HUES64 (cell line): ENCODE results near the gene KANSL2.
"Not testable (repeated sequence)": the region's sequence is repeated elsewhere in the genome, so short reads cannot be mapped to it uniquely, and the experiment has no call there.

Experiments
- H3K27ac ChIP-seq: 2 replicates; pipeline ENCODE4 v1.7.0; 2013; ENCODE audit warnings: low read depth, low read length, inconsistent platforms
- H3K27me3 ChIP-seq: 2 replicates; pipeline ENCODE4 v1.6.1; 2013; ENCODE audit warnings: mild to moderate bottlenecking, low read length; ENCODE audit not compliant: insufficient read depth
- H3K36me3 ChIP-seq: 2 replicates; pipeline ENCODE4 v1.6.1; 2013; ENCODE audit warnings: mild to moderate bottlenecking, low read length; ENCODE audit not compliant: insufficient read depth
- H3K4me1 ChIP-seq: 2 replicates; pipeline ENCODE4 v1.6.1; 2013; ENCODE audit warnings: mild to moderate bottlenecking, low read length, moderate library complexity; ENCODE audit not compliant: insufficient read depth
- H3K4me3 ChIP-seq: 2 replicates; pipeline ENCODE4 v1.5.1; 2013; ENCODE audit warnings: mild to moderate bottlenecking, low read length, moderate library complexity
- H3K9ac ChIP-seq: 2 replicates; pipeline ENCODE4 v1.6.1; 2013; ENCODE audit warnings: mild to moderate bottlenecking, low read depth, low read length
- H3K9me3 ChIP-seq: 2 replicates; pipeline ENCODE4 v1.6.1; 2013; ENCODE audit warnings: low read depth, low read length; ENCODE audit not compliant: insufficient read depth
- WGBS: fragments of 150-250, 120-280 bp; methylation state at CpG from one replicate; pipeline ENCODE4 v1.1.7; 2013; ENCODE audit warnings: missing lambda C conversion rate; 5-methylcytosine and 5-hydroxymethylcytosine counted together

Gene KANSL2

DNA sequence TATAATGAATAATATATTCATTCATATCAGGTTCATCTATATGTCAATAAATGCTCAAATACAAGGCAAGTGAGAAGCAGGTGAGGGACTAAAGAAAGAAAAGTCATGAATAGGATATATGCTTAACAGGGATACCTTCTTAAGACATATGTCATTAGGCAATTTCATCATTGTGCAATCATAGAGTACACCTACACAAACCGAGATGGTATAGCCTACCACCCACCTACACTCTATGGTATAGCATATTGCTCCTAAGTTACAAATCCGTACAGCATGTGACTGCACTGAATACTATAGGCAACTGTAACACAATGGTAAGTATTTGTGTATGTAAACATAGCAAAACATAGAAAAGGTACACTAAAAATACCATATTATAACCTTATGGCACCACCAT lies 39.0 kb downstream of the KANSL2 start:
- 97% methylated on average over 2 of the region's 2 CpGs for WGBS
- no peak overlapping the region for H3K27ac ChIP-seq
- peaks cover 25% of the 10 kb centered on the region for H3K9me3 ChIP-seq
- no peaks in the 10 kb centered on the region for H3K27me3 ChIP-seq
- no peak overlapping the region for H3K9ac ChIP-seq
- peaks cover 36% of the 10 kb centered on the region for H3K36me3 ChIP-seq
- H3K4me1 ChIP-seq: no peaks in the 10 kb centered on the region
- no peak overlapping the region for H3K4me3 ChIP-seq

- H3K27ac ChIP-seq, H3K4me1 ChIP-seq, H3K27me3 ChIP-seq, H3K9ac ChIP-seq, H3K4me3 ChIP-seq: not testable (repeated sequence)
- H3K36me3 ChIP-seq: peaks cover 30% of the 10 kb centered on the region
- peaks cover 25% of the 10 kb centered on the region for H3K9me3 ChIP-seq
- WGBS: 95% methylated on average over 54 of the region's 54 CpGs
These were observed 40.1 kb downstream of the KANSL2 start for GRCh38 chr12:48641752-48642555.

GRCh38 chr12:48640854-48641253 lies 41.2 kb downstream of the KANSL2 start:
- no peak overlapping the region for H3K27ac ChIP-seq
- H3K4me3 ChIP-seq: no peak overlapping the region
- peaks cover 25% of the 10 kb centered on the region for H3K9me3 ChIP-seq
- H3K4me1 ChIP-seq: no peaks in the 10 kb centered on the region
- H3K27me3 ChIP-seq: no peaks in the 10 kb centered on the region
- peaks cover 22% of the 10 kb centered on the region for H3K36me3 ChIP-seq
- H3K9ac ChIP-seq: no peak overlapping the region
- WGBS: 87% methylated on average over 3 of the region's 3 CpGs

GRCh38 chr12:48640428-48640827 lies 41.6 kb downstream of the KANSL2 start:
- H3K27me3 ChIP-seq: no peaks in the 10 kb centered on the region
- H3K4me1 ChIP-seq: no peaks in the 10 kb centered on the region
- H3K36me3 ChIP-seq: peaks cover 22% of the 10 kb centered on the region
- H3K4me3 ChIP-seq: no peak overlapping the region
- H3K9ac ChIP-seq: no peak overlapping the region
- H3K27ac ChIP-seq: no peak overlapping the region
- peaks cover 25% of the 10 kb centered on the region for H3K9me3 ChIP-seq

DNA sequence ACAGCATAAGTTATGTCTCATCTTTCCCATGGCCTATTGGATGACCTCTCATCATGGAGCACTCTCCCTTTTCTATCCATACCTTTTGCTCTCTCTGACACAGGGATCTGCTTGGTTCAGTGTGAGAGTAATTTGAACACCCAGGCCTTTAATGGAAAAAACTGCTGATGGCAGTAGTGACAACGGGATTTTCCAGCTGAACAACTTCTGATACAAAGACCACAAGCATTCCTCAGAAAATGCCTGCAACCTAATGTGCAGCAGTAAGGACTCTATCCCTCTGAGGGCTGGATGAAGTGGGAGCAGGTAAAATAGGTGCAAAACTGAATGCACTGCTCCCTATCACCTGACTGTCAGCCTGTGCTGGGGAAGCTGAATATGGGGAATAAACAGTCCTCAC lies 51.0 kb downstream of the KANSL2 start:
- no peaks in the 10 kb centered on the region for H3K9me3 ChIP-seq
- H3K4me3 ChIP-seq: no peak overlapping the region
- H3K36me3 ChIP-seq: no peaks in the 10 kb centered on the region
- 88% methylated on average over 1 of the region's 1 CpG for WGBS
- no peaks in the 10 kb centered on the region for H3K4me1 ChIP-seq
- H3K9ac ChIP-seq: no peak overlapping the region
- H3K27ac ChIP-seq: no peak overlapping the region
- H3K27me3 ChIP-seq: 0 out of 2 replicates have a peak, but pooled peaks cover 4% of the 10 kb centered on the region

- Histone ChIP-seq H3K27me3 (0 out of 2 replicates have a peak, but pooled peaks cover 4% of the 10 kb centered on the region), H3K4me3 (no peak overlapping the region), H3K4me1 (no peaks in the 10 kb centered on the region), H3K27ac (no peak overlapping the region), H3K36me3 (no peaks in the 10 kb centered on the region), H3K9ac (no peak overlapping the region), H3K9me3 (no peaks in the 10 kb centered on the region)
These were observed 51.7 kb downstream of the KANSL2 start for GRCh38 chr12:48630346-48630745.

DNA sequence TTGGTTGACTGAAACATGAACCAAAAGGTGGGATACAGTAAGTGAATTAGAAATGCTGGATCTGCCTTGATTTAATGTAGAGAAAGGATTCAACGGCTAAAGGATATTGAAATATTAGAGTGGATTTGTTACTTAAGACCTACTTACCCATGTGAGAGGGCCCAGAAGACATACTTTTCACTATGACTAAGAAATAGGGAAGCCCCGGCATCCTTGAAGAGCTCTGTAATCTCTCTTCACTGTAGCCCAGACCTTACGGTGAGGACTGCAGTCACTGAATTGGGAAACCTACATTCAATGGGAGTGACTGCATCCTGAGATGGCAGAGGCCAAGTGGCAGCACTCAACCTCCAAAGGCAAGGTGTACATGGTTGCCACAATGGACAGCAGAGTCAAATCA lies 52.5 kb downstream of the KANSL2 start:
- Histone ChIP-seq H3K27me3 (0 out of 2 replicates have a peak, but pooled peaks cover 4% of the 10 kb centered on the region), H3K9ac (no peak overlapping the region), H3K4me3 (no peak overlapping the region), H3K36me3 (no peaks in the 10 kb centered on the region), H3K9me3 (no peaks in the 10 kb centered on the region), H3K27ac (no peak overlapping the region), H3K4me1 (no peaks in the 10 kb centered on the region)
- WGBS: 97% methylated on average over 3 of the region's 3 CpGs

DNA sequence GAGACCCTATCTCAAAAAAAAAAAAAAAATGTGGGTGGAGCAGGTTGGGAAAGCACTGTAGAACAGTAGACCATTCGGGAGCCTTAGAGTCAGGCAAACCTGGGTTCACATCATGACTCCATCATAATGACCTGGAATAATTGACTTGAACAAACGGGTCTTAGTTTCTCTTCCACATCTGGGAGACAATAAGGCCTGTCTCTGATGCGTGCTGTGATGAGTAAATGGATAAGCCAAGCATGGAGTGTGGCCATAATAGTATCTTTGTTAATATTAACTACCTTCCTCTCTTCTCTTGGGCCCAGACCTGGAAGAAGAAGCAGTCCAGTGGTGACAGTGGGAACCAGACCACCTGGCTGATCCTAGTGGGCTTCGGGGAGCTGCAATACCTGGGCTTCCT lies 54.5 kb downstream of the KANSL2 start:
- H3K36me3 ChIP-seq: no peaks in the 10 kb centered on the region
- WGBS: 95% methylated on average over 3 of the region's 4 CpGs
- H3K4me3 ChIP-seq: no peak overlapping the region

GRCh38 chr12:48622997-48623396 lies 59.0 kb downstream of the KANSL2 start:
- H3K4me3 ChIP-seq, H3K27me3 ChIP-seq, H3K36me3 ChIP-seq, H3K9me3 ChIP-seq, H3K9ac ChIP-seq, H3K27ac ChIP-seq, H3K4me1 ChIP-seq: not testable (repeated sequence)
- 94% methylated on average over 7 of the region's 7 CpGs for WGBS

More for the DNA sequence above, 54.5 kb downstream of the KANSL2 start:
- Histone ChIP-seq H3K9ac (no peak overlapping the region), H3K27ac (no peak overlapping the region), H3K9me3 (no peaks in the 10 kb centered on the region), H3K4me1 (no peaks in the 10 kb centered on the region), H3K27me3 (0 out of 2 replicates have a peak, but pooled peaks cover 2% of the 10 kb centered on the region)

GRCh38 chr12:48618541-48618940 lies 63.5 kb downstream of the KANSL2 start:
- no peak overlapping the region for H3K27ac ChIP-seq
- H3K4me1 ChIP-seq: no peaks in the 10 kb centered on the region
- no peaks in the 10 kb centered on the region for H3K27me3 ChIP-seq
- H3K9ac ChIP-seq: no peak overlapping the region
- 39% methylated on average over 7 of the region's 7 CpGs for WGBS
- peaks cover 4% of the 10 kb centered on the region for H3K9me3 ChIP-seq
- no peaks in the 10 kb centered on the region for H3K36me3 ChIP-seq
- H3K4me3 ChIP-seq: no peak overlapping the region

DNA sequence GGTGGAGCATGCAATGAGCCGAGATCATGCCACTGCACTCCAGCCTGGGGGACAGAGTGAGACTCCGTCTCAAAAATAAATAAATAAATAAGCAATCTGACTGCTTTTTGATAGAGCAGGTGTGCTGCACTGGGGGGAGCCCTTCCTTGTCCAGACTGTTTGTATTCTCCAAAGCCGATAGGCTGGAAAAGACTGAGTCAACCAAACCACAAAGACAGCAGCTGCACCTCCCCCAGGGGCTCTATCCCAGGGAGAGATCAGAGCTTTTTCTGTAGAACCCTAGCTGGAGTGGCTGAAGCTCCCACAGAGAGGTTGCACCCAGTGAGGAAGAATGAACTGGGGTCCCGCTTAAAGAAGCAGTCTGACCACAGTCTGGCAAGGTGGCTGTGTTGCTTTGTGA lies 66.4 kb downstream of the KANSL2 start:
- WGBS: 92% methylated on average over 4 of the region's 4 CpGs
- Histone ChIP-seq H3K4me3 (no peak overlapping the region), H3K27ac (no peak overlapping the region), H3K9me3 (peaks cover 4% of the 10 kb centered on the region), H3K36me3 (no peaks in the 10 kb centered on the region), H3K4me1 (no peaks in the 10 kb centered on the region), H3K27me3 (no peaks in the 10 kb centered on the region), H3K9ac (no peak overlapping the region)

- Histone ChIP-seq H3K27ac (no peak overlapping the region), H3K4me1 (no peaks in the 10 kb centered on the region), H3K36me3 (no peaks in the 10 kb centered on the region), H3K9me3 (peaks cover 4% of the 10 kb centered on the region), H3K9ac (no peak overlapping the region), H3K4me3 (no peak overlapping the region), H3K27me3 (no peaks in the 10 kb centered on the region)
- 100% methylated on average over 1 of the region's 1 CpG for WGBS
These were observed 68.7 kb downstream of the KANSL2 start for GRCh38 chr12:48613321-48613720.
